A549 (cell line): Measurements from ENCODE around the gene RANBP9. TPM values are rescaled to one million over a fixed set of nuclear protein-coding genes. Genes with fewer than 3 reads are reported as not detected.
A peak's percentile ranks its signal among the peaks of the same experiment; 100 is the strongest.

ENCODE experiments used
- ATAC-seq, 2 experiments: fragments of 200-7000 bp in 1 of 2; fragments of >200 bp in 1 of 2; cut with Nextera tagmentation in 1 of 2; cut with Tn5 transposase in 1 of 2; 3 replicates each; pipeline versions ENCODE4 v1.8.0 to v1.9.1; 2018 to 2020; ENCODE audit warnings: mild to moderate bottlenecking in 1 of 2, moderate library complexity in 1 of 2
- CTCF ChIA-PET: fragments of 300-600 bp; sonication (Branson Sonifier 250); formaldehyde crosslinking; extraction: SDS; loops from one replicate; lab custom pipeline; 2021; ENCODE audit warnings: antibody characterized with exemption, inconsistent platforms; lab: Yijun Ruan, JAX
- POLR2A ChIA-PET: fragments of 350-600 bp; formaldehyde crosslinking; extraction: SDS; loops from one replicate; lab custom pipeline; 2021; ENCODE audit warnings: antibody characterized with exemption, inconsistent platforms; lab: Yijun Ruan, JAX
- DNase-seq, 2 experiments: peaks; one replicate each; pipeline versions ENCODE4 v3.0.0 to v3.0.0-alpha.2; 2011 to 2016; ENCODE audit warnings: low read depth in 1 of 2, low spot score in 1 of 2
- FAIRE-seq: peaks from 2 replicates; lab custom pipeline; 2011; peaks lifted over from hg19 to GRCh38; lab: Jason Lieb, UNC
- H3K27ac ChIP-seq, 2 experiments: fragments of >200 bp; sonication (Bioruptor Twin); formaldehyde crosslinking; 3 replicates each; pipeline ENCODE4 v1.5.1; 2016 to 2017
- H3K4me1 ChIP-seq: fragments of >200 bp; sonication (Bioruptor Twin); formaldehyde crosslinking; 3 replicates; pipeline ENCODE4 v1.6.1; 2016
- H3K4me2 ChIP-seq: fragments of >200 bp; sonication (Bioruptor Twin); formaldehyde crosslinking; 3 replicates; pipeline ENCODE4 v1.6.1; 2016
- H3K4me3 ChIP-seq: fragments of >200 bp; sonication (Bioruptor Twin); formaldehyde crosslinking; 3 replicates; pipeline ENCODE4 v1.5.1; 2016
- H3K9me3 ChIP-seq: fragments of >200 bp; sonication (Bioruptor Twin); formaldehyde crosslinking; 3 replicates; pipeline ENCODE4 v1.6.1; 2016
- BHLHE40 ChIP-seq: IDR thresholded peaks from 2 replicates; pipeline ENCODE4 v1.6.1; 2012; ENCODE audit warnings: low read depth, low read length, inconsistent platforms
- CHD2 ChIP-seq: fragments of 150-350 bp; IDR thresholded peaks from 2 replicates; pipeline ENCODE4 v1.6.1; 2014; ENCODE audit warnings: low read length; ENCODE audit not compliant: partially characterized antibody
- EHMT2 ChIP-seq: fragments of 200-600 bp; sonication (generic); IDR thresholded peaks from 2 replicates; pipeline ENCODE4 v1.6.1; 2016; ENCODE audit warnings: antibody characterized with exemption, low read depth, mild to moderate bottlenecking, moderate library complexity
- ESRRA ChIP-seq: fragments of 150-350 bp; IDR thresholded peaks from 2 replicates; pipeline ENCODE4 v1.6.1; 2014; ENCODE audit warnings: mild to moderate bottlenecking, low read length, borderline replicate concordance
- FOSL2 ChIP-seq, 2 experiments: fragments of 450-650 bp in 1 of 2; fragments of >200 bp in 1 of 2; sonication (Bioruptor Twin) in 1 of 2; formaldehyde crosslinking; IDR thresholded peaks; 2 replicates each; pipeline versions ENCODE4 v1.5.0 to v1.6.1; 2016 to 2020; ENCODE audit warnings: mild to moderate bottlenecking in 1 of 2, moderate library complexity in 1 of 2
- HEYL ChIP-seq: fragments of 250-450 bp; sonication (Bioruptor Pico); IDR thresholded peaks from 2 replicates; pipeline ENCODE4 v1.8.0; 2021; ENCODE audit warnings: mild to moderate bottlenecking, moderate library complexity
- HOXA7 ChIP-seq: fragments of 250-450 bp; sonication (Bioruptor Pico); IDR thresholded peaks from 2 replicates; pipeline ENCODE4 v1.5.0; 2020; ENCODE audit warnings: mild to moderate bottlenecking, moderate library complexity
- HOXB13 ChIP-seq: fragments of 250-450 bp; sonication (Bioruptor Pico); IDR thresholded peaks from 2 replicates; pipeline ENCODE4 v1.5.0; 2020; ENCODE audit warnings: low read depth, mild to moderate bottlenecking, moderate library complexity
- JUN ChIP-seq, 2 experiments: fragments of >200 bp; sonication (Bioruptor Twin); formaldehyde crosslinking; IDR thresholded peaks; 2 replicates in 1 of 2; 3 replicates in 1 of 2; pipeline ENCODE4 v1.6.1; 2016 to 2017
- JUNB ChIP-seq: fragments of >200 bp; sonication (Bioruptor Twin); formaldehyde crosslinking; IDR thresholded peaks from 2 replicates; pipeline ENCODE4 v1.6.1; 2016
- NR3C1 ChIP-seq: fragments of >200 bp; sonication (Bioruptor Twin); formaldehyde crosslinking; IDR thresholded peaks from 3 replicates; pipeline ENCODE4 v1.6.1; 2017
- PHF8 ChIP-seq: fragments of 200-600 bp; sonication (generic); IDR thresholded peaks from 2 replicates; pipeline ENCODE4 v1.6.1; 2016; ENCODE audit warnings: low read depth, mild to moderate bottlenecking, antibody characterized with exemption, moderate library complexity, borderline replicate concordance
- POLR2A ChIP-seq: IDR thresholded peaks from 2 replicates; pipeline ENCODE4 v1.6.1; 2012; ENCODE audit warnings: mild to moderate bottlenecking, low read length
- POLR2AphosphoS2 ChIP-seq: conservative IDR thresholded peaks from 2 replicates; pipeline ENCODE4 v1.6.1; 2012; ENCODE audit warnings: low read length, improper control_type of control experiment, inconsistent platforms
- RARB ChIP-seq: fragments of 250-450 bp; sonication (Bioruptor Pico); IDR thresholded peaks from 2 replicates; pipeline ENCODE4 v1.8.0; 2021; ENCODE audit warnings: mild to moderate bottlenecking, moderate library complexity
- RCOR1 ChIP-seq: fragments of 150-350 bp; IDR thresholded peaks from 2 replicates; pipeline ENCODE4 v1.6.1; 2014; ENCODE audit warnings: antibody characterized with exemption, low read length, low read depth
- SREBF2 ChIP-seq: fragments of 450-650 bp; IDR thresholded peaks from 2 replicates; pipeline ENCODE4 v1.6.1; 2014; ENCODE audit warnings: mild to moderate bottlenecking, moderate library complexity
- WGBS: methylation state at CpG from one replicate; pipeline ENCODE4 v1.1.6; 2017; ENCODE audit errors: missing lambda C conversion rate; 5-methylcytosine and 5-hydroxymethylcytosine counted together
- polyA minus RNA-seq: library from RNA; depleted of rRNA, polyadenylated mRNA; stranded (reverse); fragments of >200 nt; gene quantifications from 2 replicates; pipeline ENCODE4 v1.2.3, GENCODE V29; 2011; rRNA and poly(A)+ RNA removed
- polyA plus RNA-seq, 4 experiments: library from polyadenylated mRNA; depleted of rRNA in 3 of 4; stranded (reverse); fragments of >200 nt; fragmentation: RNase III in 1 of 4; extraction: RNeasy Plus Mini Kit Qiagen cat#74134 plus additional on column Dnase treatment in 1 of 4; gene quantifications; 2 replicates in 3 of 4; 3 replicates in 1 of 4; pipeline ENCODE4 v1.2.3, GENCODE V29; 2011 to 2017
- TF ChIP-seq, protein P1 (sequence below): fragments of >200 bp; sonication (Bioruptor Twin); formaldehyde crosslinking; IDR thresholded peaks from 3 replicates; pipeline ENCODE4 v1.6.1; 2016
- TF ChIP-seq, protein P2 (sequence below): fragments of 250-450 bp; sonication (Bioruptor Pico); IDR thresholded peaks from 2 replicates; pipeline ENCODE4 v1.5.0; 2021; ENCODE audit warnings: mild to moderate bottlenecking, moderate library complexity, borderline replicate concordance
- TF ChIP-seq, protein P3 (sequence below): fragments of 150-350 bp; IDR thresholded peaks from 2 replicates; pipeline ENCODE4 v1.6.1; 2014; ENCODE audit warnings: low read depth, mild to moderate bottlenecking, low read length
- TF ChIP-seq, protein P4 (sequence below): IDR thresholded peaks from 2 replicates; pipeline ENCODE4 v1.6.1; 2012
- TF ChIP-seq, protein P5 (sequence below): fragments of >200 bp; sonication (Bioruptor Twin); formaldehyde crosslinking; IDR thresholded peaks from 2 replicates; pipeline ENCODE4 v1.6.1; 2016
- TF ChIP-seq, protein P6 (sequence below): fragments of >200 bp; sonication (Bioruptor Twin); formaldehyde crosslinking; IDR thresholded peaks from 3 replicates; pipeline ENCODE4 v1.5.1; 2016

The RANBP9 gene
- polyA plus RNA-seq (2011; rRNA removed) (15.7 and 20.3 TPM in 2 replicates), polyA plus RNA-seq (2017; fragmentation: RNase III; extraction: RNeasy Plus Mini Kit Qiagen cat#74134 plus additional on column Dnase treatment) (13.7 to 15.2 TPM (median 14.3 TPM) in 3 replicates), polyA minus RNA-seq (10.2 and 11.8 TPM in 2 replicates)
- 7.1 TPM in 2 replicates for polyA plus RNA-seq (2012; cell fraction: cytosol; rRNA removed)
- 4.0 and 5.3 TPM in 2 replicates for polyA plus RNA-seq (2012; cell fraction: nucleus; rRNA removed)

DNA sequence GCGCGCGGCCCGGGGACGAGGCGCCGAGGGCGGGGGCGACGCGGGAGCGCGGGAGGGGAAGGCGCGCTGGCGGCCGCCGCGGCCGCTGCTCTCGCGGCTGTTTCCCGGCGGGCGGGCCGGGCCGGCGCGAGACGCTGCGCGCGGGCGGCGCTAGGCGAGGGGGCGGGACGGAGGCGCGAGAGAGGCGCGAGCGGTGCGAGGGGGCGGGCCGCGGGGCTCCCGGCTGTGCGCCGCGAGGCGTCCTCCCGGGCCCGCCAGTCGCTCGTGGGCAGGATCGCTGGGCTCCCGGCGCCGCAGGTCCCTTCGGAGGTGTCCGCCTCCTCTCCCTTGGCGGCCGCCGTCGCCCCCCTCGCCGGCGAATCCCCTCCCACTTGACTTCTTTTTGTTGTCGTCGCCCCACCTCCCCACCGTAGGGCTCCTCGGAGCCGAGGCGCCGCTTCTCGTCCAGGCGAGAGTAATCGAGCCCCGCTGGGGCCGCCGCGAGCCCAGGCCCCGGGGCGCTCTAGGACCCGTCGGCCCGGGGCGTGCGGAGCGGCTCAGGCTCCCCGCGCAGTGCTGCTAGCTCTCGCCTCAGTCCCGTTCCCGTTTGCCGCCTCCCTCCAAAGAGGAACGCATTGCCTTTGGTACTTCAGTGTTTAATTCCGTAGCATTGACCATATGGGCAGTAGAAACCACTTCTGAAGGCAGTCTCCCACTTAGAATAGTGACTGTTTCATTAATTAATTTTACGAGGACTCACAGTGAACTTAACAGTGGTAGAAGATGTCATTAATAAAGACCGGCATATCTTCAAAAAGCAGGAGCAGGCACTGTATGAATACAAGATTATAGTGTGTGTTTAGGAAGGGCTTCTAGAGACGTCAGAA, at the start of gene RANBP9:
TSS of gene RANBP9 (minus strand) at position 103 of the 866 bp plus-strand sequence. CDS start 330 bp downstream, outside the sequence.
- TF ChIP-seq SREBF2 (no peak), RARB (no peak), HOXB13 (no peak), POLR2A (peak; percentile 53), ESRRA (no peak), POLR2AphosphoS2 (no peak), PHF8 (peak; percentile 59; the same call in 1 of the 2 replicates), NR3C1 (no peak), RCOR1 (no peak), HEYL (CRISPR knock-in tag) (no peak), EHMT2 (no peak), CHD2 (no peak), BHLHE40 (no peak), JUN (IDR thresholded peaks at IDR 0.05) (peak; percentile 53 to 87; a peak in 4 of 5 replicates), JUNB (no peak), HOXA7 (CRISPR knock-in tag) (no peak), FOSL2 (IDR thresholded peaks at IDR 0.05) (no peak), FOSL2 (CRISPR knock-in tag; IDR thresholded peaks at IDR 0.05) (no peak)
- TF ChIP-seq, protein P1, sequence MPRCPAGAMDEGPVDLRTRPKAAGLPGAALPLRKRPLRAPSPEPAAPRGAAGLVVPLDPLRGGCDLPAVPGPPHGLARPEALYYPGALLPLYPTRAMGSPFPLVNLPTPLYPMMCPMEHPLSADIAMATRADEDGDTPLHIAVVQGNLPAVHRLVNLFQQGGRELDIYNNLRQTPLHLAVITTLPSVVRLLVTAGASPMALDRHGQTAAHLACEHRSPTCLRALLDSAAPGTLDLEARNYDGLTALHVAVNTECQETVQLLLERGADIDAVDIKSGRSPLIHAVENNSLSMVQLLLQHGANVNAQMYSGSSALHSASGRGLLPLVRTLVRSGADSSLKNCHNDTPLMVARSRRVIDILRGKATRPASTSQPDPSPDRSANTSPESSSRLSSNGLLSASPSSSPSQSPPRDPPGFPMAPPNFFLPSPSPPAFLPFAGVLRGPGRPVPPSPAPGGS: peak; percentile 61; the same call in 2 of the 3 replicates
- TF ChIP-seq, protein P2, sequence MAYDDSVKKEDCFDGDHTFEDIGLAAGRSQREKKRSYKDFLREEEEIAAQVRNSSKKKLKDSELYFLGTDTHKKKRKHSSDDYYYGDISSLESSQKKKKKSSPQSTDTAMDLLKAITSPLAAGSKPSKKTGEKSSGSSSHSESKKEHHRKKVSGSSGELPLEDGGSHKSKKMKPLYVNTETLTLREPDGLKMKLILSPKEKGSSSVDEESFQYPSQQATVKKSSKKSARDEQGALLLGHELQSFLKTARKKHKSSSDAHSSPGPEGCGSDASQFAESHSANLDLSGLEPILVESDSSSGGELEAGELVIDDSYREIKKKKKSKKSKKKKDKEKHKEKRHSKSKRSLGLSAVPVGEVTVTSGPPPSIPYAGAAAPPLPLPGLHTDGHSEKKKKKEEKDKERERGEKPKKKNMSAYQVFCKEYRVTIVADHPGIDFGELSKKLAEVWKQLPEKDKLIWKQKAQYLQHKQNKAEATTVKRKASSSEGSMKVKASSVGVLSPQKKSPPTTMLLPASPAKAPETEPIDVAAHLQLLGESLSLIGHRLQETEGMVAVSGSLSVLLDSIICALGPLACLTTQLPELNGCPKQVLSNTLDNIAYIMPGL: no peak
- TF ChIP-seq, protein P3, sequence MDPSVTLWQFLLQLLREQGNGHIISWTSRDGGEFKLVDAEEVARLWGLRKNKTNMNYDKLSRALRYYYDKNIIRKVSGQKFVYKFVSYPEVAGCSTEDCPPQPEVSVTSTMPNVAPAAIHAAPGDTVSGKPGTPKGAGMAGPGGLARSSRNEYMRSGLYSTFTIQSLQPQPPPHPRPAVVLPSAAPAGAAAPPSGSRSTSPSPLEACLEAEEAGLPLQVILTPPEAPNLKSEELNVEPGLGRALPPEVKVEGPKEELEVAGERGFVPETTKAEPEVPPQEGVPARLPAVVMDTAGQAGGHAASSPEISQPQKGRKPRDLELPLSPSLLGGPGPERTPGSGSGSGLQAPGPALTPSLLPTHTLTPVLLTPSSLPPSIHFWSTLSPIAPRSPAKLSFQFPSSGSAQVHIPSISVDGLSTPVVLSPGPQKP: no peak
- TF ChIP-seq, protein P4, sequence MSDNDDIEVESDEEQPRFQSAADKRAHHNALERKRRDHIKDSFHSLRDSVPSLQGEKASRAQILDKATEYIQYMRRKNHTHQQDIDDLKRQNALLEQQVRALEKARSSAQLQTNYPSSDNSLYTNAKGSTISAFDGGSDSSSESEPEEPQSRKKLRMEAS: peak; percentile 18; the same call in 1 of the 2 replicates
- TF ChIP-seq, protein P5, sequence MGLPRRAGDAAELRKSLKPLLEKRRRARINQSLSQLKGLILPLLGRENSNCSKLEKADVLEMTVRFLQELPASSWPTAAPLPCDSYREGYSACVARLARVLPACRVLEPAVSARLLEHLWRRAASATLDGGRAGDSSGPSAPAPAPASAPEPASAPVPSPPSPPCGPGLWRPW: no peak
- TF ChIP-seq, protein P6, sequence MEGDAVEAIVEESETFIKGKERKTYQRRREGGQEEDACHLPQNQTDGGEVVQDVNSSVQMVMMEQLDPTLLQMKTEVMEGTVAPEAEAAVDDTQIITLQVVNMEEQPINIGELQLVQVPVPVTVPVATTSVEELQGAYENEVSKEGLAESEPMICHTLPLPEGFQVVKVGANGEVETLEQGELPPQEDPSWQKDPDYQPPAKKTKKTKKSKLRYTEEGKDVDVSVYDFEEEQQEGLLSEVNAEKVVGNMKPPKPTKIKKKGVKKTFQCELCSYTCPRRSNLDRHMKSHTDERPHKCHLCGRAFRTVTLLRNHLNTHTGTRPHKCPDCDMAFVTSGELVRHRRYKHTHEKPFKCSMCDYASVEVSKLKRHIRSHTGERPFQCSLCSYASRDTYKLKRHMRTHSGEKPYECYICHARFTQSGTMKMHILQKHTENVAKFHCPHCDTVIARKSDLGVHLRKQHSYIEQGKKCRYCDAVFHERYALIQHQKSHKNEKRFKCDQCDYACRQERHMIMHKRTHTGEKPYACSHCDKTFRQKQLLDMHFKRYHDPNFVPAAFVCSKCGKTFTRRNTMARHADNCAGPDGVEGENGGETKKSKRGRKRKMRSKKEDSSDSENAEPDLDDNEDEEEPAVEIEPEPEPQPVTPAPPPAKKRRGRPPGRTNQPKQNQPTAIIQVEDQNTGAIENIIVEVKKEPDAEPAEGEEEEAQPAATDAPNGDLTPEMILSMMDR: no peak
- peak within 1 kb of the TSS; percentile 96 to 100 for H3K27ac ChIP-seq
- H3K4me3 ChIP-seq: peak within 1 kb of the TSS; percentile 78
- H3K4me2 ChIP-seq: peak within 1 kb of the TSS; percentile 76
- ChIA-PET CTCF (no interaction called here), POLR2A (interaction anchor here (0.8 to 1.9 kb wide), 4 partner anchors 19 to 137 kb away, joined by 3 to 14 read pairs (median 3); partner anchors contain the start of genes NOL7 and SIRT5)
- ATAC-seq: peak; percentile 89 to 93
- DNase-seq: peak; percentile 48 to 81
- no peak for FAIRE-seq
- peaks cover 11% of the 10 kb centered on the region; the same call in 2 of the 3 replicates for H3K4me1 ChIP-seq
- H3K9me3 ChIP-seq: no peaks in the 10 kb centered on the region
- WGBS: 4% methylated on average over 12 of the region's 102 CpGs
